ACC112 (cell line): ENCODE results near the gene DEPDC1B.
A peak's percentile ranks its signal among the peaks of the same experiment; 100 is the strongest.
"Not testable (repeated sequence)": the region's sequence is repeated elsewhere in the genome, so short reads cannot be mapped to it uniquely, and the experiment has no call there.

Source experiments
- H2AFZ ChIP-seq: fragments of 200-600 bp; sonication (generic); one replicate; pipeline ENCODE4 v1.6.0; 2017; ENCODE audit warnings: antibody characterized with exemption, low read length; ENCODE audit not compliant: unreplicated experiment
- H3K27ac ChIP-seq: fragments of 200-600 bp; sonication (generic); 2 replicates; pipeline ENCODE4 v1.5.1; 2014; ENCODE audit warnings: low read depth, mild to moderate bottlenecking, antibody characterized with exemption, low read length, moderate library complexity
- H3K27me3 ChIP-seq: fragments of 200-600 bp; sonication (generic); 2 replicates; pipeline ENCODE4 v1.6.1; 2014; ENCODE audit warnings: mild to moderate bottlenecking, antibody characterized with exemption, low read length, moderate library complexity, mixed read lengths; ENCODE audit not compliant: insufficient read depth
- H3K36me3 ChIP-seq: fragments of 200-600 bp; sonication (generic); 2 replicates; pipeline ENCODE4 v1.6.1; 2016; ENCODE audit warnings: mild to moderate bottlenecking, antibody characterized with exemption, low read length, moderate library complexity, mixed read lengths; ENCODE audit not compliant: insufficient read depth
- H3K4me1 ChIP-seq: fragments of 200-600 bp; sonication (generic); one replicate; pipeline ENCODE4 v1.6.1; 2016; ENCODE audit warnings: low read length, mixed read lengths; ENCODE audit not compliant: insufficient read depth, unreplicated experiment, control insufficient read depth
- H3K4me3 ChIP-seq: fragments of 200-600 bp; sonication (generic); 2 replicates; pipeline ENCODE4 v1.5.1; 2014; ENCODE audit warnings: mild to moderate bottlenecking, low read depth, low read length
- H3K79me2 ChIP-seq: fragments of 200-600 bp; sonication (generic); one replicate; pipeline ENCODE4 v1.6.0; 2016; ENCODE audit warnings: low read length; ENCODE audit not compliant: control insufficient read depth, unreplicated experiment, insufficient read depth

Gene DEPDC1B

GRCh38 chr5:60624875-60625274 is 75.1 kb downstream of the DEPDC1B start:
- not testable (repeated sequence) for H3K4me3 ChIP-seq, H3K27me3 ChIP-seq, H2AFZ ChIP-seq

GRCh38 chr5:60620752-60621151 is 79.2 kb downstream of the DEPDC1B start:
- H3K36me3 ChIP-seq, H2AFZ ChIP-seq, H3K27ac ChIP-seq, H3K27me3 ChIP-seq, H3K4me3 ChIP-seq, H3K4me1 ChIP-seq, H3K79me2 ChIP-seq: not testable (repeated sequence)

More at GRCh38 chr5:60624875-60625274, 75.1 kb downstream of the DEPDC1B start:
- H3K36me3 ChIP-seq, H3K4me1 ChIP-seq, H3K79me2 ChIP-seq, H3K27ac ChIP-seq: not testable (repeated sequence)

- Histone ChIP-seq H3K27ac (no peak overlapping the region), H3K4me1 (no peaks in the 10 kb centered on the region), H3K36me3 (no peaks in the 10 kb centered on the region), H3K4me3 (no peak overlapping the region), H3K27me3 (no peaks in the 10 kb centered on the region), H2AFZ (no peak overlapping the region), H3K79me2 (no peaks in the 10 kb centered on the region)
Observed at GRCh38 chr5:60613826-60614225, 86.1 kb downstream of the DEPDC1B start.

- Histone ChIP-seq H3K79me2 (no peaks in the 10 kb centered on the region), H3K36me3 (no peaks in the 10 kb centered on the region), H2AFZ (no peak overlapping the region), H3K27ac (no peak overlapping the region), H3K27me3 (no peaks in the 10 kb centered on the region), H3K4me1 (no peaks in the 10 kb centered on the region), H3K4me3 (no peak overlapping the region)
Observed at GRCh38 chr5:60611099-60611740, 88.7 kb downstream of the DEPDC1B start.

GRCh38 chr5:60604771-60605170 is 95.2 kb downstream of the DEPDC1B start:
- H3K36me3 ChIP-seq, result no peaks in the 10 kb centered on the region
- H3K4me1 ChIP-seq, result no peaks in the 10 kb centered on the region
- H3K27me3 ChIP-seq, result no peaks in the 10 kb centered on the region
- H3K27ac ChIP-seq, result no peak overlapping the region
- no peaks in the 10 kb centered on the region for H3K79me2 ChIP-seq
- no peak overlapping the region for H2AFZ ChIP-seq
- H3K4me3 ChIP-seq, result no peak overlapping the region

- no peaks in the 10 kb centered on the region for H3K4me1 ChIP-seq
- no peak overlapping the region for H3K27ac ChIP-seq
- H3K36me3 ChIP-seq, result no peaks in the 10 kb centered on the region
Observed at GRCh38 chr5:60598424-60598823, 101.5 kb downstream of the DEPDC1B start.

GRCh38 chr5:60597572-60598320 is 102.2 kb downstream of the DEPDC1B start:
- Histone ChIP-seq H3K27me3 (no peaks in the 10 kb centered on the region), H3K36me3 (no peaks in the 10 kb centered on the region), H3K4me3 (no peak overlapping the region), H3K79me2 (no peaks in the 10 kb centered on the region), H2AFZ (peak overlapping the region; percentile 36), H3K4me1 (no peaks in the 10 kb centered on the region), H3K27ac (no peak overlapping the region)

More at GRCh38 chr5:60598424-60598823, 101.5 kb downstream of the DEPDC1B start:
- Histone ChIP-seq H3K79me2 (no peaks in the 10 kb centered on the region), H3K27me3 (no peaks in the 10 kb centered on the region), H2AFZ (no peak overlapping the region), H3K4me3 (no peak overlapping the region)

GRCh38 chr5:60594715-60595477 is 105.1 kb downstream of the DEPDC1B start:
- no peak overlapping the region for H3K4me3 ChIP-seq
- no peak overlapping the region for H3K27ac ChIP-seq
- H3K79me2 ChIP-seq, result no peaks in the 10 kb centered on the region
- H3K4me1 ChIP-seq, result no peaks in the 10 kb centered on the region
- H3K36me3 ChIP-seq, result no peaks in the 10 kb centered on the region
- H3K27me3 ChIP-seq, result no peaks in the 10 kb centered on the region
- no peak overlapping the region for H2AFZ ChIP-seq

- H2AFZ ChIP-seq, result no peak overlapping the region
- H3K4me1 ChIP-seq, result no peaks in the 10 kb centered on the region
- no peaks in the 10 kb centered on the region for H3K27me3 ChIP-seq
- no peak overlapping the region for H3K4me3 ChIP-seq
- H3K36me3 ChIP-seq, result no peaks in the 10 kb centered on the region
- H3K79me2 ChIP-seq, result no peaks in the 10 kb centered on the region
- no peak overlapping the region for H3K27ac ChIP-seq
Observed at GRCh38 chr5:60590172-60590571, 109.8 kb downstream of the DEPDC1B start.

- not testable (repeated sequence) for H3K4me1 ChIP-seq, H3K4me3 ChIP-seq, H2AFZ ChIP-seq, H3K36me3 ChIP-seq, H3K27ac ChIP-seq, H3K27me3 ChIP-seq, H3K79me2 ChIP-seq
Observed at GRCh38 chr5:60587312-60587711, 112.7 kb downstream of the DEPDC1B start.
